HCT116 (cell line): ENCODE data around the gene C11orf52. TPM values are rescaled to one million over a fixed set of nuclear protein-coding genes. Genes with fewer than 3 reads are reported as not detected.
A peak's percentile ranks its signal among the peaks of the same experiment; 100 is the strongest.

ENCODE experiments used
- ATAC-seq: fragments of 200-7000 bp; cut with Tn5 transposase; 2 replicates; pipeline ENCODE4 v1.9.1; 2020; ENCODE audit warnings: mild to moderate bottlenecking, moderate library complexity
- BruUV-seq: library from RNA; stranded (reverse); fragments of 400-500 nt; replicated peaks from 2 replicates; lab custom pipeline; 2021; lab: Mats Ljungman, UMichigan
- CTCF ChIA-PET: fragments of 300-600 bp; sonication (Branson Sonifier 250); formaldehyde crosslinking; loops from one replicate; lab custom pipeline; 2021; ENCODE audit warnings: antibody characterized with exemption; lab: Charles Lee
- POLR2A ChIA-PET: fragments of 300-600, 350-600 bp; sonication (Branson Sonifier 250); formaldehyde crosslinking; loops from one replicate; lab custom pipeline; 2021; ENCODE audit warnings: antibody characterized with exemption; lab: Charles Lee
- RAD21 ChIA-PET, 2 experiments: fragments of 300-600 bp; sonication (Branson Sonifier 250); formaldehyde crosslinking; loops; one replicate each; lab custom pipeline; 2023; ENCODE audit warnings: low total read pairs in 2 of 2; ENCODE audit not compliant: uncharacterized antibody in 2 of 2, unreplicated experiment in 2 of 2, low non-redundant PET in 1 of 2; lab: Charles Lee
- DNase-seq: peaks from one replicate; pipeline ENCODE4 v3.0.0-alpha.2; 2010; ENCODE audit warnings: low read depth, low spot score
- H2AFZ ChIP-seq: fragments of 200-600 bp; shearing (Covaris generic), sonication (generic); 2 replicates; pipeline ENCODE4 v1.6.1; 2017; ENCODE audit warnings: low read depth, mixed run types, mixed read lengths, antibody characterized with exemption, low read length; ENCODE audit not compliant: poor library complexity, severe bottlenecking
- H3K27ac ChIP-seq: 2 replicates; pipeline ENCODE4 v1.5.1; 2012; ENCODE audit warnings: low read depth, low read length
- H3K27me3 ChIP-seq: fragments of 200-600 bp; sonication (generic); 2 replicates; pipeline ENCODE4 v1.6.1; 2016; ENCODE audit warnings: mixed run types, low read length, mixed read lengths; ENCODE audit not compliant: insufficient read depth
- H3K36me3 ChIP-seq, 2 experiments: fragments of 200-500 bp in 1 of 2; fragments of 200-600 bp in 1 of 2; sonication (Bioruptor generic) in 1 of 2; sonication (generic) in 1 of 2; 2 replicates each; pipeline versions ENCODE4 v1.5.1 to v1.6.1; 2014 to 2016; ENCODE audit warnings: low read length in 2 of 2, inconsistent platforms in 1 of 2, mixed read lengths in 1 of 2, mixed run types in 1 of 2; ENCODE audit not compliant: insufficient read depth in 2 of 2, control insufficient read depth in 1 of 2
- H3K4me1 ChIP-seq, 2 experiments: fragments of 200-600 bp in 1 of 2; sonication (generic) in 1 of 2; 2 replicates each; pipeline versions ENCODE4 v1.5.1 to v1.6.1; 2012 to 2017; ENCODE audit warnings: low read length in 2 of 2, inconsistent platforms in 1 of 2, mild to moderate bottlenecking in 1 of 2, mixed read lengths in 1 of 2, mixed run types in 1 of 2, moderate library complexity in 1 of 2; ENCODE audit not compliant: insufficient read depth in 2 of 2, control insufficient read depth in 1 of 2
- H3K4me2 ChIP-seq: fragments of 200-600 bp; sonication (generic); 2 replicates; pipeline ENCODE4 v1.6.1; 2017; ENCODE audit warnings: mixed run types, low read length, mixed read lengths
- H3K4me3 ChIP-seq, 2 experiments: fragments of 200-600 bp in 1 of 2; sonication (generic) in 1 of 2; replicated peaks in 1 of 2; 2 replicates each; pipeline ENCODE4 v1.5.1; 2011 to 2016; ENCODE audit warnings: low read length in 2 of 2, control low read depth in 1 of 2, low read depth in 1 of 2, mild to moderate bottlenecking in 1 of 2, mixed read lengths in 1 of 2, mixed run types in 1 of 2
- H3K79me2 ChIP-seq: fragments of 200-600 bp; sonication (generic); 2 replicates; pipeline ENCODE4 v1.6.1; 2017; ENCODE audit warnings: mild to moderate bottlenecking, mixed run types, low read length, moderate library complexity, mixed read lengths; ENCODE audit not compliant: insufficient read depth
- H3K9ac ChIP-seq: fragments of 200-600 bp; sonication (generic); 2 replicates; pipeline ENCODE4 v1.6.1; 2016; ENCODE audit warnings: low read length, mixed read lengths
- H3K9me2 ChIP-seq: fragments of 200-600 bp; sonication (generic), shearing (Covaris generic); 2 replicates; pipeline ENCODE4 v1.6.1; 2017; ENCODE audit warnings: mixed run types, mild to moderate bottlenecking, moderate library complexity; ENCODE audit not compliant: insufficient read depth
- H3K9me3 ChIP-seq, 2 experiments: fragments of 200-500 bp in 1 of 2; fragments of 200-600 bp in 1 of 2; sonication (Bioruptor generic) in 1 of 2; sonication (generic) in 1 of 2; 2 replicates each; pipeline ENCODE4 v1.6.1; 2014 to 2017; ENCODE audit warnings: low read length in 2 of 2, mixed read lengths in 2 of 2, inconsistent platforms in 1 of 2, low read depth in 1 of 2, mild to moderate bottlenecking in 1 of 2, mixed run types in 1 of 2, moderate library complexity in 1 of 2; ENCODE audit not compliant: control insufficient read depth in 1 of 2, insufficient read depth in 1 of 2
- H4K20me1 ChIP-seq: fragments of 200-600 bp; sonication (generic), shearing (Covaris generic); 2 replicates; pipeline ENCODE4 v1.6.1; 2017; ENCODE audit warnings: mixed run types, mild to moderate bottlenecking, moderate library complexity; ENCODE audit not compliant: insufficient read depth
- EGR1 ChIP-seq: IDR thresholded peaks from 2 replicates; pipeline ENCODE4 v1.6.1; 2012; ENCODE audit warnings: low read depth
- EZH2 ChIP-seq: fragments of 200-600 bp; sonication (generic); IDR thresholded peaks from 2 replicates; pipeline ENCODE4 v1.6.1; 2017; ENCODE audit warnings: antibody characterized with exemption, mixed run types
- JUND ChIP-seq: IDR thresholded peaks from 2 replicates; pipeline ENCODE4 v1.6.1; 2012
- TCF7L2 ChIP-seq: IDR thresholded peaks from 2 replicates; pipeline ENCODE4 v1.7.0; 2011; ENCODE audit warnings: borderline replicate concordance, inconsistent platforms; ENCODE audit not compliant: insufficient read depth, insufficient read length; ENCODE audit errors: extremely low read depth
- intact Hi-C: fragments of 100-400 bp; cut with micrococcal nuclease; formaldehyde crosslinking; loops from 2 replicates; pipeline ENCODE4 v1.10.0; 2022
- total RNA-seq: library from RNA; stranded (reverse); gene quantifications from one replicate; pipeline ENCODE4 v1.2.1, GENCODE V29; 2021; ENCODE audit not compliant: unreplicated experiment

Gene C11orf52
- total RNA-seq, 1 experiment from 2014 or later = 4.6 TPM

GRCh38 chr11:111957663-111958444 lies 39.1 kb downstream of the C11orf52 start:
- H3K4me1 ChIP-seq = peaks cover 0 to 7% of the 10 kb centered on the region in 2 experiments; a peak in 2 of 4 replicates
- ATAC-seq (no peak), DNase-seq (no peak)
- H3K27ac ChIP-seq = no peak overlapping the region
- no TSS peak for BruUV-seq
- ChIA-PET RAD21 (no interaction called here), POLR2A (no interaction called here), CTCF (no interaction called here)
- no peaks in the 10 kb centered on the region for H3K27me3 ChIP-seq
- no peaks in the 10 kb centered on the region for H4K20me1 ChIP-seq
- no peak overlapping the region for H2AFZ ChIP-seq
- H3K36me3 ChIP-seq = no peaks in the 10 kb centered on the region
- no peaks in the 10 kb centered on the region for H3K9me2 ChIP-seq
- H3K9ac ChIP-seq = no peak overlapping the region
- H3K79me2 ChIP-seq = no peaks in the 10 kb centered on the region
- intact Hi-C loops = no loop called here
- H3K4me2 ChIP-seq = no peak overlapping the region
- no peaks in the 10 kb centered on the region for H3K9me3 ChIP-seq
- H3K4me3 ChIP-seq = no peak overlapping the region
- no peak for TF ChIP-seq EZH2

- Histone ChIP-seq H3K4me1 (peaks cover 0 to 7% of the 10 kb centered on the region in 2 experiments; a peak in 2 of 4 replicates), H3K9me3 (no peaks in the 10 kb centered on the region), H3K4me3 (no peak overlapping the region), H3K79me2 (no peaks in the 10 kb centered on the region), H3K27ac (no peak overlapping the region), H3K9ac (no peak overlapping the region), H3K9me2 (no peaks in the 10 kb centered on the region), H4K20me1 (no peaks in the 10 kb centered on the region), H3K27me3 (no peaks in the 10 kb centered on the region), H2AFZ (no peak overlapping the region), H3K36me3 (no peaks in the 10 kb centered on the region), H3K4me2 (peak overlapping the region; percentile 25)
- POLR2A ChIA-PET = no interaction called here
- BruUV-seq = no TSS peak
- no peak for DNase-seq
- intact Hi-C loops = no loop called here
- RAD21 ChIA-PET = no interaction called here
- ATAC-seq = peak; percentile 71
- CTCF ChIA-PET = interaction anchor here (1.5 kb wide), 1 partner anchor 21 kb away, joined by 4 read pairs; no protein-coding TSS in a partner anchor
- TF ChIP-seq EGR1 = no peak
- TF ChIP-seq JUND = no peak
- peak; percentile 91 for TF ChIP-seq TCF7L2
These were observed 42.2 kb downstream of the C11orf52 start for GRCh38 chr11:111960916-111961315.
